ENCODE data around the gene PQBP1.

PQBP1 gene

DNA sequence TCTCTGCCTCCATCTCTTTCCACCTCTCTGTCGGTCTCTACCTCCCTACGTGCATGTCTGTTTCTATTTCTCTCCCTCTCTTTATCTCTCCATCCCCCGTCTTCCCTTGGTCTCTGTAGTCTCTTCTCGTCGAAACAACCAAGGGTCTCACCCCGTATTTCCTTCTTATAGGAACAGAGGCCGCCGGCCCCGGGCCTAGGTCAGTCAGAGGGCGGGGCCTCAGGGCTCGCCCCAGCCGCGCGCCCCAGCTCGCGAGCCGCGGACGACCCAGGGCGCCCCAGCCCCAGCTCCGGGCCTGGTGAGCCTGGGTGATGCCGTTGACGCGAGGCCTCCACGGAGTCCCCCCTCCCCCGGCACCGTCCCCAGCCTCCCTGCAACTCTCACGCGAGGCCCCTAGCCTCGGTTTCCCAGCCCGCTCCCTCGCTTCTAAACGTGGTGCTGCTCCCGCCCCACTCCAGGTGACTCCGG lies 6.8 kb upstream of the PQBP1 start:
- no peak for DNase-seq (ENCODE audit: low spot score)
- Histone ChIP-seq H3K23ac (ENCODE audit: low read depth, low read length, poor library complexity) (no peak overlapping the region), H3K4me3 (ENCODE audit: low read length in 2 of 2) (peak overlapping the region in 1 of 2 donors; percentile 80)

GRCh38 chrX:48891402-48892288 lies 6.1 kb upstream of the PQBP1 start:
- WGBS, 2 donors (ENCODE audit: extremely low coverage in 2 of 2, insufficient read length in 2 of 2, insufficient replicate concordance in 1 of 2): no CpG with 5 or more reads among the region's 68 CpGs
- no peak overlapping the region for H4K91ac ChIP-seq (ENCODE audit: low read depth, low read length, poor library complexity)
- no peak overlapping the region for H3K4ac ChIP-seq (ENCODE audit: low read length)
- peak overlapping the region; percentile 88 for H3K9ac ChIP-seq (ENCODE audit: low read depth, low read length, poor library complexity)
- no peak overlapping the region for H2BK120ac ChIP-seq (ENCODE audit: low read depth, low read length)
- no peak overlapping the region for H2AFZ ChIP-seq (ENCODE audit: low read length)
- peak overlapping the region; percentile 43 for H3K27ac ChIP-seq (replicated peaks; ENCODE audit: low read length)
- no peak overlapping the region for H2BK12ac ChIP-seq (ENCODE audit: low read length)
- H3K9me3 ChIP-seq (replicated peaks in 1 of 2; ENCODE audit: control insufficient read depth in 2 of 2, insufficient read depth in 1 of 2, low read depth in 1 of 2, low read length in 2 of 2): no peaks in the 10 kb centered on the region
- H3K4me1 ChIP-seq (ENCODE audit: control insufficient read depth in 2 of 2, insufficient read depth in 1 of 2, low read depth in 1 of 2, low read length in 2 of 2): peaks cover 0 to 3% of the 10 kb centered on the region in 2 donors
- H2BK5ac ChIP-seq (ENCODE audit: low read length): peak overlapping the region; percentile 39
- H3K18ac ChIP-seq (ENCODE audit: low read length): peak overlapping the region; percentile 71
- no peak overlapping the region for H2AK5ac ChIP-seq (ENCODE audit: low read depth, low read length)
- H3K14ac ChIP-seq (ENCODE audit: low read length): no peak overlapping the region
- no peak overlapping the region for H4K8ac ChIP-seq (ENCODE audit: low read depth, low read length)
- H3K4me3 ChIP-seq (ENCODE audit: low read length in 2 of 2): peak overlapping the region in 1 of 2 donors; percentile 80
- H3K36me3 ChIP-seq (replicated peaks in 1 of 2; ENCODE audit: control insufficient read depth in 2 of 2, insufficient read depth in 2 of 2, low read length in 2 of 2): peaks cover 10 to 30% of the 10 kb centered on the region in 2 donors
- H3K79me1 ChIP-seq (ENCODE audit: low read depth, low read length): no peaks in the 10 kb centered on the region
- H3K4me2 ChIP-seq (ENCODE audit: insufficient read depth, low read length, poor library complexity, severe bottlenecking): peak overlapping the region; percentile 66
- H3K27me3 ChIP-seq (ENCODE audit: control insufficient read depth in 3 of 3, insufficient read depth in 3 of 3, low read depth in 1 of 3, low read length in 3 of 3): no peaks in the 10 kb centered on the region
- peak; percentile 66 for DNase-seq (ENCODE audit: low spot score)
- no peak overlapping the region for H3K23ac ChIP-seq (ENCODE audit: low read depth, low read length, poor library complexity)
- no peak overlapping the region for H2BK15ac ChIP-seq (ENCODE audit: low read length)

More for the DNA sequence above, 6.8 kb upstream of the PQBP1 start:
- Histone ChIP-seq H3K9ac (ENCODE audit: low read depth, low read length, poor library complexity) (peak overlapping the region; percentile 70), H2BK12ac (ENCODE audit: low read length) (no peak overlapping the region), H3K27me3 (ENCODE audit: control insufficient read depth in 3 of 3, insufficient read depth in 3 of 3, low read depth in 1 of 3, low read length in 3 of 3) (no peaks in the 10 kb centered on the region), H3K4me2 (ENCODE audit: insufficient read depth, low read length, poor library complexity, severe bottlenecking) (peak overlapping the region; percentile 66), H2BK15ac (ENCODE audit: low read length) (no peak overlapping the region), H2BK5ac (ENCODE audit: low read length) (no peak overlapping the region), H3K27ac (replicated peaks; ENCODE audit: low read length) (no peak overlapping the region), H2AK5ac (ENCODE audit: low read depth, low read length) (no peak overlapping the region), H3K79me1 (ENCODE audit: low read depth, low read length) (no peaks in the 10 kb centered on the region), H3K18ac (ENCODE audit: low read length) (peak overlapping the region; percentile 71), H2BK120ac (ENCODE audit: low read depth, low read length) (no peak overlapping the region), H3K4ac (ENCODE audit: low read length) (no peak overlapping the region), H3K9me3 (replicated peaks in 1 of 2; ENCODE audit: control insufficient read depth in 2 of 2, insufficient read depth in 1 of 2, low read depth in 1 of 2, low read length in 2 of 2) (no peaks in the 10 kb centered on the region), H4K91ac (ENCODE audit: low read depth, low read length, poor library complexity) (no peak overlapping the region), H2AFZ (ENCODE audit: low read length) (no peak overlapping the region), H3K14ac (ENCODE audit: low read length) (no peak overlapping the region), H4K8ac (ENCODE audit: low read depth, low read length) (no peak overlapping the region), H3K36me3 (replicated peaks in 1 of 2; ENCODE audit: control insufficient read depth in 2 of 2, insufficient read depth in 2 of 2, low read length in 2 of 2) (peaks cover 10 to 30% of the 10 kb centered on the region in 2 donors), H3K4me1 (ENCODE audit: control insufficient read depth in 2 of 2, insufficient read depth in 1 of 2, low read depth in 1 of 2, low read length in 2 of 2) (peaks cover 0 to 1% of the 10 kb centered on the region in 2 donors)
- WGBS, 2 donors (ENCODE audit: extremely low coverage in 2 of 2, insufficient read length in 2 of 2, insufficient replicate concordance in 1 of 2): no CpG with 5 or more reads among the region's 35 CpGs

DNA sequence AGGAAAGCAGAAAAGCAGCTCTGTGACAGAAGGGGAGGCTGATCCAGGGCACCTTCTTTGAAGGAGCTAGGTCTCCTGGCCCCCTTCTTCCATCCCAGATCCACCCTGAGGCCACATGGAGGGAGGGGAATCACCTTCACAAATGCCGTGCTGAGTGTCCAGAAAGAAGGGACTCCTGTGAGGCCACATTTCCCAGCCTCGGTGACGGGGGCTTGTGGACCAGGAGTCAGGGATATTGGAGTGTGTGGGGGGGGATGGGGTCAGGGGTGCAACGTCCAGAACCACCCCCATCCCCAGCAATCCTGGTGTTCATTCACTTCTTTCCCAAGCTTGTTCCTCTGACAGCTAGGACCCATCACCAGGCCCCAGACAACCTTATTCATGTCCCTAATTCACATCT lies 4.8 kb upstream of the PQBP1 start:
- H2BK12ac ChIP-seq (ENCODE audit: low read length): no peak overlapping the region
- no peak overlapping the region for H3K4me2 ChIP-seq (ENCODE audit: insufficient read depth, low read length, poor library complexity, severe bottlenecking)
- H3K4me1 ChIP-seq (ENCODE audit: control insufficient read depth in 2 of 2, insufficient read depth in 1 of 2, low read depth in 1 of 2, low read length in 2 of 2): peaks cover 0 to 5% of the 10 kb centered on the region in 2 donors
- H3K9me3 ChIP-seq (replicated peaks in 1 of 2; ENCODE audit: control insufficient read depth in 2 of 2, insufficient read depth in 1 of 2, low read depth in 1 of 2, low read length in 2 of 2): no peaks in the 10 kb centered on the region
- no peak overlapping the region for H3K18ac ChIP-seq (ENCODE audit: low read length)
- H2BK120ac ChIP-seq (ENCODE audit: low read depth, low read length): no peak overlapping the region
- H3K14ac ChIP-seq (ENCODE audit: low read length): no peak overlapping the region
- H3K23ac ChIP-seq (ENCODE audit: low read depth, low read length, poor library complexity): no peak overlapping the region
- H2BK5ac ChIP-seq (ENCODE audit: low read length): no peak overlapping the region
- H3K27me3 ChIP-seq (ENCODE audit: control insufficient read depth in 3 of 3, insufficient read depth in 3 of 3, low read depth in 1 of 3, low read length in 3 of 3): no peaks in the 10 kb centered on the region
- H2BK15ac ChIP-seq (ENCODE audit: low read length): no peak overlapping the region
- no peak overlapping the region for H3K4me3 ChIP-seq (ENCODE audit: low read length in 2 of 2)
- H4K91ac ChIP-seq (ENCODE audit: low read depth, low read length, poor library complexity): no peak overlapping the region
- no peak overlapping the region for H3K9ac ChIP-seq (ENCODE audit: low read depth, low read length, poor library complexity)
- H3K27ac ChIP-seq (replicated peaks; ENCODE audit: low read length): no peak overlapping the region
- DNase-seq (ENCODE audit: low spot score): no peak
- peaks cover 10 to 30% of the 10 kb centered on the region in 2 donors for H3K36me3 ChIP-seq (replicated peaks in 1 of 2; ENCODE audit: control insufficient read depth in 2 of 2, insufficient read depth in 2 of 2, low read length in 2 of 2)
- H2AK5ac ChIP-seq (ENCODE audit: low read depth, low read length): no peak overlapping the region
- no peak overlapping the region for H4K8ac ChIP-seq (ENCODE audit: low read depth, low read length)
- no CpG with 5 or more reads among the region's 4 CpGs for whole genome bisulfite sequencing, 2 donors (ENCODE audit: extremely low coverage in 2 of 2, insufficient read length in 2 of 2, insufficient replicate concordance in 1 of 2)
- no peak overlapping the region for H3K4ac ChIP-seq (ENCODE audit: low read length)
- H3K79me1 ChIP-seq (ENCODE audit: low read depth, low read length): no peaks in the 10 kb centered on the region
- no peak overlapping the region for H2AFZ ChIP-seq (ENCODE audit: low read length)

DNA sequence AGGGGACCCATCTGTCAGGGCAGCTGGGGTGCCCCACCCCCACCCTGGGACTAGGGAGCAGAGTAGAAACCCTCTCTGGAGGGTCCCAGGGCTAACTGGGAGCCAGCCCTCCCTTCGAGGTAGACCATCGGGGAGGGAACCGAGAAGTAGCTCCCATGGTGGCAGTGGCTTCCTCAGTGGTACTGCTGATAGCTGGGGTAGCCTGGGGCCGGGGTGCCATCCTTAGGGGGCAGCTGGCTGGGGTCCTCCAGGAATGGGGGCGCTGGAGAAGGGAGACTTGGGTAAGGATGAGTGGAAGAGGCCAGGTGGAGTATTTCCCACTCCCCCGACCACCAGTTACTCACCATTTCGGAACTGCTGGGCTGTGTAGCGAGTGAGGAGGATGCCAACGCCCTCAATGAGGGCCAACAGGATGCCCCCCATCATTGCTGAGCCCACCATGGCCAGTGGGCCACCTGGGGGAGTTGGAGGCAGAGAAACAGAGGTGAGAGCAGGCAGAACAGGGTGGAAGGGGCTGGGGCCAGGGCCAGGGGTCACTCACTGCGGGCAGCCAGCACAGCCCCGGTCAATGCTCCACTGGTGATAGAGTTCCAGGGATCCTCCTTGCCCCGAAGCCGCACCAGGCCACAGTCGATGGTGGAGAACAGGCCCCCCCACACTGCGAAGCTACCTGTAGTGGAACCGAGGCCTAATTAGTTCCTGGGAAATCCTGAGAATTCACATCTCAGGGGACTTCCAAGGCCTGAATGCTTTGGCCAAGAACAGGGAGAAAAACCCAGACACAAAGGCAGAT lies 4.0 kb upstream of the PQBP1 start:
- no peak overlapping the region for H2BK12ac ChIP-seq (ENCODE audit: low read length)
- H3K4me3 ChIP-seq (ENCODE audit: low read length in 2 of 2): no peak overlapping the region
- no peak overlapping the region for H2BK15ac ChIP-seq (ENCODE audit: low read length)
- no peak overlapping the region for H4K91ac ChIP-seq (ENCODE audit: low read depth, low read length, poor library complexity)
- peaks cover 10 to 30% of the 10 kb centered on the region in 2 donors for H3K36me3 ChIP-seq (replicated peaks in 1 of 2; ENCODE audit: control insufficient read depth in 2 of 2, insufficient read depth in 2 of 2, low read length in 2 of 2)
- no peak overlapping the region for H3K18ac ChIP-seq (ENCODE audit: low read length)
- H3K79me1 ChIP-seq (ENCODE audit: low read depth, low read length): no peaks in the 10 kb centered on the region
- no peak overlapping the region for H2BK5ac ChIP-seq (ENCODE audit: low read length)
- no peak overlapping the region for H2AK5ac ChIP-seq (ENCODE audit: low read depth, low read length)
- peaks cover 2 to 7% of the 10 kb centered on the region in 2 donors for H3K4me1 ChIP-seq (ENCODE audit: control insufficient read depth in 2 of 2, insufficient read depth in 1 of 2, low read depth in 1 of 2, low read length in 2 of 2)
- H3K4ac ChIP-seq (ENCODE audit: low read length): no peak overlapping the region
- no peaks in the 10 kb centered on the region for H3K9me3 ChIP-seq (replicated peaks in 1 of 2; ENCODE audit: control insufficient read depth in 2 of 2, insufficient read depth in 1 of 2, low read depth in 1 of 2, low read length in 2 of 2)
- no peaks in the 10 kb centered on the region for H3K27me3 ChIP-seq (ENCODE audit: control insufficient read depth in 3 of 3, insufficient read depth in 3 of 3, low read depth in 1 of 3, low read length in 3 of 3)
- no peak overlapping the region for H3K27ac ChIP-seq (replicated peaks; ENCODE audit: low read length)
- no CpG with 5 or more reads among the region's 16 CpGs for WGBS, 2 donors (ENCODE audit: extremely low coverage in 2 of 2, insufficient read length in 2 of 2, insufficient replicate concordance in 1 of 2)
- no peak overlapping the region for H3K14ac ChIP-seq (ENCODE audit: low read length)
- no peak overlapping the region for H2AFZ ChIP-seq (ENCODE audit: low read length)
- H3K23ac ChIP-seq (ENCODE audit: low read depth, low read length, poor library complexity): no peak overlapping the region
- no peak overlapping the region for H3K9ac ChIP-seq (ENCODE audit: low read depth, low read length, poor library complexity)
- no peak overlapping the region for H4K8ac ChIP-seq (ENCODE audit: low read depth, low read length)
- H3K4me2 ChIP-seq (ENCODE audit: insufficient read depth, low read length, poor library complexity, severe bottlenecking): no peak overlapping the region
- H2BK120ac ChIP-seq (ENCODE audit: low read depth, low read length): no peak overlapping the region
- DNase-seq (ENCODE audit: low spot score): no peak
